Endothelial cell (in vitro differentiated cells): Measurements from ENCODE around the gene AAK1. TPM values are rescaled to one million over a fixed set of nuclear protein-coding genes. Genes with fewer than 3 reads are reported as not detected.

Experiments
- DNase-seq: peaks from one replicate; pipeline ENCODE4 v3.0.0; 2021; ENCODE audit warnings: low spot score
- H3K27ac Mint-ChIP-seq: one replicate; pipeline ENCODE4 v1.8.0; 2021; ENCODE audit warnings: mixed read lengths, inconsistent platforms; ENCODE audit not compliant: unreplicated experiment
- H3K27me3 Mint-ChIP-seq: one replicate; pipeline ENCODE4 v1.8.0; 2021; ENCODE audit warnings: mild to moderate bottlenecking, moderate library complexity, mixed read lengths, inconsistent platforms; ENCODE audit not compliant: unreplicated experiment
- H3K36me3 Mint-ChIP-seq: one replicate; pipeline ENCODE4 v1.8.0; 2021; ENCODE audit warnings: mild to moderate bottlenecking, low read depth, mixed read lengths, inconsistent platforms; ENCODE audit not compliant: unreplicated experiment
- H3K4me1 Mint-ChIP-seq: one replicate; pipeline ENCODE4 v1.8.0; 2021; ENCODE audit warnings: mild to moderate bottlenecking, mixed read lengths, inconsistent platforms; ENCODE audit not compliant: unreplicated experiment
- H3K4me3 Mint-ChIP-seq: one replicate; pipeline ENCODE4 v1.8.0; 2021; ENCODE audit warnings: mild to moderate bottlenecking, mixed read lengths, inconsistent platforms; ENCODE audit not compliant: unreplicated experiment
- H3K9me3 Mint-ChIP-seq: one replicate; pipeline ENCODE4 v1.8.0; 2021; ENCODE audit warnings: mixed read lengths, inconsistent platforms; ENCODE audit not compliant: unreplicated experiment
- CTCF ChIP-seq: fragments of 200-600 bp; sonication (generic); IDR thresholded peaks from one replicate; pipeline ENCODE4 v1.5.0; 2021; ENCODE audit warnings: antibody characterized with exemption; ENCODE audit not compliant: unreplicated experiment
- total RNA-seq: library from RNA; stranded (reverse); fragmentation: NEBNext Ultra II Directional; extraction: Animal tissue kit (Norgen Biotek cat#: 25700); gene quantifications from one replicate; pipeline ENCODE4 v1.2.1, GENCODE V29; 2021; ENCODE audit not compliant: unreplicated experiment

Gene AAK1
- total RNA-seq, 1 donor from 2014 or later = 144 TPM

GRCh38 chr2:69416147-69416546 is 227.4 kb downstream of the AAK1 start:
- Mint-ChIP-seq H3K27me3 (peaks cover 1% of the 10 kb centered on the region), H3K36me3 (peaks cover 5% of the 10 kb centered on the region), H3K4me1 (no peaks in the 10 kb centered on the region), H3K27ac (no peak overlapping the region), H3K9me3 (no peaks in the 10 kb centered on the region), H3K4me3 (no peak overlapping the region)
- no peak for DNase-seq
- TF ChIP-seq CTCF = no peak

Other genes with a start within 250 kb of the AAK1 start
- gene NFU1, start 206.3 kb downstream of the AAK1 start, total RNA-seq = 50.7 TPM
- gene ANXA4, start 98.4 kb upstream of the AAK1 start, total RNA-seq = 29.4 TPM
- 8.6 TPM for gene GMCL1, start 185.9 kb upstream of the AAK1 start, total RNA-seq